Measurements from ENCODE around the gene NCKAP5. TPM values are rescaled to one million over a fixed set of nuclear protein-coding genes. Genes with fewer than 3 reads are reported as not detected.

Gene NCKAP5
- total RNA-seq, 1 experiment from 2014 or later: not detected

- Histone ChIP-seq H3K27me3 (ENCODE audit: insufficient read depth, low read depth) (no peaks in the 10 kb centered on the region), H3K4me1 (replicated peaks; ENCODE audit: insufficient read depth) (0 out of 2 replicates have a peak, but pooled peaks cover 5% of the 10 kb centered on the region), H3K36me3 (ENCODE audit: low read depth) (no peaks in the 10 kb centered on the region), H3K4me2 (no peak overlapping the region), H3F3A (ENCODE audit: insufficient read depth, low read depth) (no peaks in the 10 kb centered on the region), H3K79me2 (ENCODE audit: low read depth) (no peaks in the 10 kb centered on the region), H4K20me1 (ENCODE audit: insufficient read depth) (no peaks in the 10 kb centered on the region), H3K9me2 (ENCODE audit: insufficient read depth) (no peaks in the 10 kb centered on the region; the same call in 1 of the 2 replicates), H3K4me3 (no peak overlapping the region), H2AFZ (no peak overlapping the region), H3K9me3 (ENCODE audit: insufficient read depth, low read depth) (no peaks in the 10 kb centered on the region; the same call in 1 of the 2 replicates), H3K27ac (no peak overlapping the region)
- BruUV-seq (replicated peaks): no TSS peak
- DNase-seq: no peak
- intact Hi-C loops (cut with micrococcal nuclease; ENCODE audit: unreplicated experiment): no loop called here
- ChIA-PET CTCF (no interaction called here), POLR2A (ENCODE audit: unreplicated experiment) (no interaction called here)
- TF ChIP-seq CTCF (conservative IDR thresholded peaks at IDR 0.05): no peak
- no peak for TF ChIP-seq EZH2 (IDR thresholded peaks at IDR 0.05; ENCODE audit: low read depth)
Measured at GRCh38 chr2:132978840-132979239, 589.4 kb downstream of the NCKAP5 start.

DNA sequence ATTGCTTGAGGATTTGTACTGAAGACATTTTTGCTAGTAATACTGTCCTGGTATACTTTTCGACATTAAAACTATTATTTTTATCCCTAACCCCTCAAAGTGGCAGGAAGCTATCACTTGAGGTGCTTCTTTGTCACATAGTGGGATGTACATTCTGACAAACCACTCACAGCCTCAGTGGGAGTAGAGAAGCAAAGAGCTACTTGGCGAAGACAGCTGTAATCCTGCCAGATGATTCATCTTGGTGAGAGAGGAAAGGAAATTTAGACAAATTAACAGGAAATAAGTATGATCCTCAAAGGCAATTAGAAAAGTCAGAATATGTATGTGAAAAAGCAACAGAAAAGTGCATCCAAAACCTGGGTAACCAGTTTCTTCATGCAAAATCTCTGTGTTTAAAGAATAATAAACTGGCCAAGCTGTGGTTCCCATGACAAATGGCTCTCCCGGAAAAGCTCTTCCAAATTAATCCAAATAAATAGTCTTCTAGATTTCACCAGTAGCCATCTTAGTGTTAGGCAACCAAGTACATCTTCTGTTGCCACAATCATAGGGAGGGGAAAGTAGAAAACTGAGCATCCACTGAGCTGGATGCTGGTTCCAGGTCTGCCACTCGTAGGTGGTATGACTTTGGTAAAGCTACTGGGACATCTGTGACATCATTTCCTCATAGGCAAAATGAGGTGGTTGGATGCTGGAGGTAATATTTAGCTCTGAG, 590.3 kb downstream of the NCKAP5 start:
- 0 out of 2 replicates have a peak, but pooled peaks cover 5% of the 10 kb centered on the region for H3K4me1 ChIP-seq (replicated peaks; ENCODE audit: insufficient read depth)
- DNase-seq: no peak
- no peaks in the 10 kb centered on the region; the same call in 1 of the 2 replicates for H3K9me2 ChIP-seq (ENCODE audit: insufficient read depth)
- H3K79me2 ChIP-seq (ENCODE audit: low read depth): no peaks in the 10 kb centered on the region
- no peaks in the 10 kb centered on the region for H3F3A ChIP-seq (ENCODE audit: insufficient read depth, low read depth)
- BruUV-seq (replicated peaks): no TSS peak
- intact Hi-C loops (cut with micrococcal nuclease; ENCODE audit: unreplicated experiment): no loop called here
- no peak overlapping the region for H3K27ac ChIP-seq
- TF ChIP-seq EZH2 (IDR thresholded peaks at IDR 0.05; ENCODE audit: low read depth) (no peak), CTCF (conservative IDR thresholded peaks at IDR 0.05) (no peak)
- POLR2A ChIA-PET (ENCODE audit: unreplicated experiment): no interaction called here
- no peak overlapping the region for H3K4me3 ChIP-seq
- no peak overlapping the region for H2AFZ ChIP-seq
- no peaks in the 10 kb centered on the region for H3K27me3 ChIP-seq (ENCODE audit: insufficient read depth, low read depth)
- CTCF ChIA-PET: no interaction called here
- H3K36me3 ChIP-seq (ENCODE audit: low read depth): no peaks in the 10 kb centered on the region
- H3K4me2 ChIP-seq: no peak overlapping the region
- H4K20me1 ChIP-seq (ENCODE audit: insufficient read depth): no peaks in the 10 kb centered on the region
- no peaks in the 10 kb centered on the region for H3K9me3 ChIP-seq (ENCODE audit: insufficient read depth, low read depth)

- DNase-seq: no peak
- POLR2A ChIA-PET (ENCODE audit: unreplicated experiment): no interaction called here
Measured at GRCh38 chr2:132975193-132976105, 592.8 kb downstream of the NCKAP5 start.

More at GRCh38 chr2:132975193-132976105, 592.8 kb downstream of the NCKAP5 start:
- H3F3A ChIP-seq (ENCODE audit: insufficient read depth, low read depth): no peaks in the 10 kb centered on the region
- intact Hi-C loops (cut with micrococcal nuclease; ENCODE audit: unreplicated experiment): no loop called here
- TF ChIP-seq CTCF (conservative IDR thresholded peaks at IDR 0.05) (no peak), EZH2 (IDR thresholded peaks at IDR 0.05; ENCODE audit: low read depth) (no peak)
- H3K79me2 ChIP-seq (ENCODE audit: low read depth): no peaks in the 10 kb centered on the region
- no peaks in the 10 kb centered on the region for H3K9me3 ChIP-seq (ENCODE audit: insufficient read depth, low read depth)
- no TSS peak for BruUV-seq (replicated peaks)
- H3K4me2 ChIP-seq: no peak overlapping the region
- H3K4me1 ChIP-seq (replicated peaks; ENCODE audit: insufficient read depth): 0 out of 2 replicates have a peak, but pooled peaks cover 3% of the 10 kb centered on the region
- no peak overlapping the region for H3K4me3 ChIP-seq
- CTCF ChIA-PET: no interaction called here
- no peaks in the 10 kb centered on the region for H4K20me1 ChIP-seq (ENCODE audit: insufficient read depth)
- no peaks in the 10 kb centered on the region for H3K27me3 ChIP-seq (ENCODE audit: insufficient read depth, low read depth)
- no peaks in the 10 kb centered on the region for H3K36me3 ChIP-seq (ENCODE audit: low read depth)
- no peak overlapping the region for H2AFZ ChIP-seq
- H3K9me2 ChIP-seq (ENCODE audit: insufficient read depth): no peaks in the 10 kb centered on the region; the same call in 1 of the 2 replicates
- H3K27ac ChIP-seq: no peak overlapping the region
